NCI-H748 (cell line): Measurements from ENCODE around the gene MSLN.

Experiments used
- DNase-seq: peaks from one replicate; lab custom pipeline; 2025; ENCODE audit not compliant: unreplicated experiment; lab: John Stamatoyannopoulos, UW

MSLN gene

DNA sequence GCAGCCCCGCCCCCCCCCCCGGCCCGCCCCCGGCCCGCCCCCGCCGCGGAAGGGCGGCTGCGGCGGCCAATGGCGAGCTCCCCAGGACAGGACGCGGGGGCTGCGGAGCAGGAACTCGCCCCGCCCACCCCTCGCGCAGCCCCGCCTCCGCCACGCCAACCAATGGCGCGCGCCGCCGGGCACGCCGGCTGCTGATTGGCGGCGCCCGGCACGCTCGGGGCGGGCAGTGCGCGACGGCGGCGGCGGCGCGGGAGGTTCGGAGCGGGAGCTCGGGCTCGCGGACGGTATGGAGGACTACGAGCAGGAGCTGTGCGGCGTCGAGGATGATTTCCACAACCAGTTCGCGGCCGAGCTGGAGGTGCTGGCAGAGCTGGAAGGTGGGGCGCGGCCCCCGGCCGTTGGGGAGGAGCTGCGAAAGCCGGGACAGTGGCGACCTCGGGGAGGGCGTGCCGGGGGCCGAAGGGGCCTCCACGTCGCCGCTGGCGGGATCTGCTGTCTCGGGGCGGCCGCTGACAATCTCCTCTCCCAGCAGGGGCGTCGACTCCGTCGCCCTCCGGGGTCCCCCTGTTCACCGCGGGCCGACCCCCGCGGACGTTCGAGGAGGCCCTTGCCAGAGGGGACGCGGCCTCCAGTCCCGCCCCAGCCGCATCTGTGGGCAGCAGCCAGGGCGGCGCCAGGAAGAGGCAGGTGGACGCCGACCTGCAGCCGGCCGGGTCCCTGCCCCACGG is 28.0 kb downstream of the MSLN start, which contains the start of gene CHTF18:
Gene CHTF18 (plus strand): TSS at position 222 of the 728 bp plus-strand sequence. CDS start 65 bp downstream, at position 287.
- peak; percentile 85 for DNase-seq

DNA sequence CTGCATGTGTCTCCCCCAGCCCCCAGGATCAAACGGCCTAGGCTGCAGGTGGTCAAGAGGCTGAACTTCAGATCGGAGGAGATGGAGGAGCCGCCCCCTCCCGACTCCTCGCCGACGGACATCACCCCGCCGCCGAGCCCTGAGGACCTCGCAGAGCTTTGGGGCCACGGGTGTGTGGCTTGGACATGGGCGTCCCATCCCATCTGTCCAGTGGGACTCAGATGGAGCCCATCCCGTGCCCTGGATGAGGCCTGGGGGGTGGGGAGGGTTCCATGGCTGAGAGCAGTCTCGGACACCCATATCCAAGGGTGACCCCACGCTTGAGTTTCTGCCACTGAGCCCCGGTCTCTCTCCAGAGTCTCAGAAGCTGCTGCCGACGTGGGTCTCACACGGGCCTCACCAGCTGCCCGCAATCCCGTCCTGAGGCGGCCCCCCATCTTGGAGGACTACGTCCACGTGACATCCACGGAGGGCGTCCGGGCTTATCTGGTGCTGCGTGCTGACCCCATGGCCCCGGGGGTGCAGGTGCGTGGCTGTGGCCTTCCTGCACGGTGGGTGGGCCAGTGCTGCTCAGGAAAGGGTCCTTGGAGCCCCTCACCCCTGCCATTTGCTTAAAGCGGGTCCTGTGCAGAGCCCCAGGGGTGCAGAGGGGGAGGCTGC is 28.8 kb downstream of the MSLN start:
- DNase-seq: no peak

DNA sequence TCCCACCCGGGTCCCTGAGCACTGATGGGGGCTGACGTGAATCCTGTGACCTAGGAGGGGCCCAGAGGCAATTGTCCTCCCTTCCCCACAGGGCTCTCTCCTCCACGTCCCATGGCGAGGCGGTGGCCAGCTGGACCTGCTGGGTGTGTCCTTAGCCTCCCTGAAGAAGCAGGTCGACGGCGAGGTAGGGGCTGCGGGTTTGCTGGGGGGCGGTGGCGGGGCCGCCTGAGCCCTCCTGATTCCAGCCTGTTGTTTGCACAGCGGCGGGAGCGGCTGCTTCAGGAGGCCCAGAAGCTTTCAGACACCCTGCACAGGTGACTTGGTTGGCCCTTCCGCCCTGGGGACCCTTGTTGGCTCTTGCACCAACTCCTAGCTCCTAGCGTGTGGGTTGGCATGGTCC is 29.6 kb downstream of the MSLN start:
- DNase-seq: no peak

DNA sequence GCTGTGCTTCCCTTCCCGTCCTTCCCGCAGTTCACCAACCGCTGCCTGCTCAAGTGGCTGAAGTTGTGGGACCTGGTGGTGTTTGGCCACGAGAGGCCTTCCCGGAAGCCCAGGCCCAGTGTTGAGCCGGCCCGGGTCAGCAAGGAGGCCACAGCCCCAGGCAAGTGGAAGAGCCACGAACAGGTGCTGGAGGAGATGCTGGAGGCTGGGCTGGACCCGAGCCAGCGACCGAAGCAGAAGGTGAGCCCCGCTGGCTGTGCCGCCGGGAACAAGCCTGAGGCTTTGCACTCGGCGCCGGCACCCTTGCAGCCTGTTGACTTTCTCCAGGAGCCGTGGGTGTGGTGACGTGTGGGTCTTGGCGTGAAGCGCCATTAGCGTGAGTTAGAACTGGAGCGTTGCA is 30.6 kb downstream of the MSLN start:
- DNase-seq: no peak

DNA sequence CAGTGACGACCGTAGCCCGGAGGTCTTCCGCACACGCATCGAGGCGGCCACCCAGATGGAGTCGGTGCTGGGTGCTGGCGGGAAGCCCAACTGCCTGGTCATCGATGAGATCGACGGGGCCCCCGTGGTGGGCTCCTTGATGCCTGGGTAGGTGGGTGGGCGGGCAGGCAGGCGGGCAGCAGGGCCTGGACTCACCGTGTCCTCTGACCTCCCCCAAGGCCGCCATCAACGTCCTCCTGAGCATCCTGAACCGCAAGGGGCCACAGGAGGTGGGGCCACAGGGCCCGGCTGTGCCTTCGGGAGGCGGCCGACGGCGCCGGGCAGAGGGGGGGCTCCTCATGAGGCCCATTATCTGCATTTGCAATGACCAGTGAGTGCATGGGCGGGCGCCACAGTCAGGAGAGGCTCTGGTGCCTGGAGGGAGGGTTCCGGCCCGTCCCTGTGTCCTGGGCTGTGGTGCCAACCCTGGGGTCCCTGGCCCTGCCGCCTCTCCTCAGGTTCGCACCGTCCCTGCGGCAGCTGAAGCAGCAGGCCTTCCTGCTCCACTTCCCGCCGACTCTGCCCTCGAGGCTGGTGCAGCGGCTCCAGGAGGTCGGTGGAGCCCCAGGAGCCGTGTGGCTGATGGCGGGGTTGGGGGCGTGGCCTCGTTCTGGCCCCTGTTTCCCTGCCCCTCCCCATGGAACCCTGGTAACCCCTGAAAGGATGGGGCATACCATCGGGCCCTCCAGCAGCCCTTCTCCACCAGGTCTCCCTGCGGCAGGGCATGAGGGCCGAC is 31.9 kb downstream of the MSLN start:
- no peak for DNase-seq

DNA sequence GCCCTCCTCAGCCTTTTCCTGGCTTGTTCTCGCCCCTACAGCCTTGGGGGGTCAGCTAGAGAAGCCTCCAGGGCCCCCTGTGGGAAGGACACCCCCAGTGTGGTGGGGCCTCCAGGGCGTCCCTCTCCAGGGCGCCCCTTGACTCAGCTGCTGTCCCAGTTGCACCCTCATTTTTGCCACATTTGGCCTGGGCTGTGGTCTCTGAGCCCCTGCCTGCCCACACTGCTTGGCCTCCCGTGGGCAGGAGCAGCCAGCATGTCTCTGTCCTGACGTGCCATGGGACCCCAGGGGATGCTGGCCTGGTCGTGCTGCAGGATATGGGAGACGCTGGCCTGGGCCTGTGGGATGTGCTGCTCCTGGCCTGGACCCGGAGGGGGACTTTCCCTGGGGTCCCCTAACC is 32.9 kb downstream of the MSLN start:
- DNase-seq: no peak

DNA sequence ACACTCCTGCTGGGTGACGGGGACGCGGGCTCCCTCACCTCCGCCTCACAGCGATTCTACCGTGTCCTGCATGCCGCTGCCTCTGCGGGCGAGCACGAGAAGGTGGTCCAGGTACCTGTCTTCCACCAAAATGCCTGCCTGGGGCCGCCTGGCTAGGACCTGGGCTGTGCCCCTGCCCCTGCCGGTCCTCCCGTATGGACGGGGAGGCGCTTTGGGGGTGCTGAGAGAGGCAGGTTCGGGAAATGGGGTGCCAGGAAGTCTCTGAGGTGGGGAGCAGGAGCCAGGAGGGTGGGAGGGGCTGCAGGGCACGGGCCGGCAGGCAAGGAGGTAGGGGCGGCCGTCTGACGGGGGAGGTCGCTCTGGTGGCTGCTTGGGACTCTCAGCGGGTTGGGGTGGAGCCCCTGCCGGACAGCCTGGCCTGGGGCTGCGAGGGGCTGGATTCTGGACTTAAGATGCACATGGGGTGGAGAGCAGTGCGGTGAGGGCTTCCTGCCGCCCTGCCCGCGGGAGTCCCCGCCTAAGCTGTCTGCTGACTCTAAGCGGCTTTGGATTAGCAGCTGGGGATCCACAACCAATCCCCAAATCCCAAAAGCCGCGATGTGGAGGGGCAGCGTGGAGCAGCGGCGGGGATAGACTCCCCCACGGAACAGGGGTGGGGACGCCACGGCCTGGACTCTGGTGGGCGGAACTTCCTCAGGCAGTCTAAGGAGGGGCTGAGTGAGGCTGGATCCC is 33.7 kb downstream of the MSLN start:
- no peak for DNase-seq

DNA sequence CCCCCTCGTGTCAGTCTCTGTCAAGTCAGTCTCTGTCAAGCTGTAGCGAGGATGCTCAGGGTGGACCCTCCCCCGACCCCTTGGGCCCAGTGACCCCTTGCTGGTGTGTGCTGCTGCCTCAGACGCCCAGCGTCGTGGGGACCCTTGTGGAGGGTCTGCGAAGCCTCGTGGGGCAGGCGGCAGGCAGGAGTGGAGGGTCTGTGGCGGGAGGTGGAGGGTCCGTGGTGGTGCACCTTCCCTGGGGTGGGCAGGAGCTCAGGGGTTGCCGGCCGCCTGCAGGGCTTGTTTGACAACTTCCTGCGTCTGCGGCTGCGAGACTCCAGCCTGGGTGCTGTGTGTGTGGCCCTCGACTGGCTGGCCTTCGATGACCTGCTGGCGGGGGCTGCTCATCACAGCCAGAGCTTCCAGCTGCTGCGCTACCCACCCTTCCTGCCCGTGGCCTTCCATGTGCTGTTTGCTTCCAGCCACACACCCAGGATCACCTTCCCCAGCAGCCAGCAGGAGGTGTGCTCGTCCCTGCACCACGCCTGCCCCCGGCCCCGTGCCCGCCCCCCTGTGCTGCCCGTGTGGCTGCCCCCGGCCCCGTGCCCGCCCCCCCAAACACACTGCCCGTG is 34.4 kb downstream of the MSLN start:
- DNase-seq: no peak

DNA sequence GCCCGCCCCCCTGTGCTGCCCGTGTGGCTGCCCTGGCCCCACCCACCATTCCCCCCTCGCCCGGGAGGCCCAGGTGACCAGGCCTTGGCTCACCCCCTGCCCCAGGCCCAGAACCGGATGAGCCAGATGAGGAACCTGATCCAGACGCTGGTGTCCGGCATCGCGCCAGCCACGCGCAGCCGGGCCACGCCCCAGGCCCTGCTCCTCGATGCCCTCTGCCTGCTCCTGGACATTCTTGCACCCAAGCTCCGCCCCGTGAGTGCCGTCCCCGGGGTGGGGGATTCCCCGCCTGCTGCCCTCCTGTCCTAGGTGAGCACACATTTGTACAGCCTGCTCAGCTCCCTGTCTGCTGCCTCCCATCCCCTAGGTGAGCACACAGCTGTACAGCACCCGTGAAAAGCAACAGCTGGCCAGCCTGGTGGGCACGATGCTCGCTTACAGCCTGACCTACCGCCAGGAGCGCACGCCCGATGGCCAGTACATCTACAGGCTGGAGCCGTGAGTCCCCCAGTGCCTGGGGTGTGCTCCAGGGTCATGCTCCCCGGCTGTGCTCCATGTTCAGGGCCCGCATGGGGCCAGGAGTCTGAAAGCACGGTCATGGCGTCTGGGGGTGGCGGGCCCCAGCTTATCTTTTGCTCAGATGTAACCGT is 35.2 kb downstream of the MSLN start:
- DNase-seq: no peak

DNA sequence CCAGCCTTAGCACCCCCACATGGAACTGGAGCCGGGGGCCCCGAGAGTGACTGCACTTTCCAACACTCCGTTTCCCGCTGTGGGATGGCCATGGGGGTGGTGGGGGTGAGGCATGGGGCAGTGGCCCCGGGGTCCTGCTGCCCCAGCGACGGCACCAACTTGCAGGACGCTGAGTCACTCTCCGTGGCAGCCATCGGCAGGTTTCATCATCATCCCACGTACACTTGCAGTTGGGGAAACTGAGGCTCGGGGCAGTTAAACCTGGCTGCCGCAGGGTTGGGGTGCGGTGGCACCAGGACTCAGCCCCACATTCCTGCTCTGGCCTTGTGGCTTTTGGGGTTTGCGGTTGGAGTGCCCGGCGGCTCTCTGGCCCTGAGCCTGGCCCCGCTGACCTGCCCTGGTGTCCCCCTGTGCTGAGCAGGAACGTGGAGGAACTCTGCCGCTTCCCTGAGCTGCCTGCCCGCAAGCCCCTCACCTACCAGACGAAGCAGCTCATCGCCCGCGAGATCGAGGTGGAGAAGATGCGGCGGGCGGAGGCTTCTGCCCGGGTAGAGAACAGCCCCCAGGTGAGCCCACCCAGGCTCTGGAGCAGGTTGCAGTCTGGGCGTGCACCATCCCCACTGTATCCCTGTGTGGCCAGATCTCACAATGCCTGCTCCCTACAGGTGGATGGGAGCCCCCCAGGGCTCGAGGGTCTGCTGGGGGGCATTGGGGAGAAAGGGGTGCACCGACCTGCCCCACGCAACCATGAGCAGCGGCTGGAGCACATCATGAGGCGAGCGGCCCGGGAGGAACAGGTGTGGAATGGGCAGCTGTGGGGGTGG is 36.0 kb downstream of the MSLN start:
- no peak for DNase-seq

DNA sequence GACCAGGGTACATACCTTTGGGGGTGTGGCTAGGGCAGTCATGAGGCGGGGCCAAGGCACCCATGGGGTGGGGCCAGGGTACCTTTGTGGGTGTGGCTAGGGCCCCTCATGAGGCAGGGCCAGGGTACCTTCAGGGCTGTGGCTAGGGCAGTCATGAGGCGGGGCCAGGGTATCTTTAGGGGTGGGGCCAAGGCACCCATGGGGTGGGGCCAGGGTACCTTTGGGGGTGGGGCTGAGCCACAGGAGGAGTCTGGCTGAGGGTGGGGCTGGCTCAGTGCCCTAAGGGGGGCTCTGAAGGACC is 36.5 kb downstream of the MSLN start:
- no peak for DNase-seq

DNA sequence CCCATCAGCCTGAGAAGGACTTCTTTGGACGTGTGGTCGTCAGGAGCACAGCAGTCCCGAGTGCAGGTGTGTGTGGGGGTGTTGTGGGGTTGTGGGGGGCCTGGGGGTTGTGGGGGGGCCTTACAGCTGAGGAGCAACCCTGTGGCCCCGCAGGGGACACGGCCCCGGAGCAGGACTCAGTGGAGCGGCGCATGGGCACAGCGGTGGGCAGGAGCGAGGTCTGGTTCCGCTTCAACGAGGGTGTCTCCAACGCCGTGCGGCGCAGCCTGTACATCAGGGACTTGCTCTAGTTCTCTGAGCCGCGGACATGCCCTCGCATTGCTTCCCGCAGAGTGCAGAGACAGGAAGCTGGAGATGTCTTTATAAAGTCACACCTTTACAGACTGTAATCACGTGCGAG is 37.2 kb downstream of the MSLN start:
- no peak for DNase-seq

DNA sequence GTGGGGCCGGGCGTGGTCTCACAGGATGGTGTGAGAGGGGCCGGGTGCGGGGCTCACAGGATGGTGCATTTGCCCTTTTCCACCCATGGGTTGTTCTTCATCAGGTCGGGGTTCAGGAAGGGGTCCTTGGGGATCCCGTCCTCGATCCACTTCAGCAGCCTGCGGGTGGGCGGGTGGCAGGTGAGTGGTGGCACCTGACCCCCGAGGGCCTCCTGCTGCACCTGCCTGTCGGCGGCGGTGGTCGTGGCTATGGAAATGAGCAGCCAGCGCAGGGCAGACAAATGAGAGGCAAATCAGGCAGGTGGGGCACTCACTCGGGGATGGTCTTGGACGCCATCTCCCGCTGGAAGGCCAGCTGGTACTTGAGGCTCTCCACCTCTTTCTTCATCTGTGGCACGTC is 38.1 kb downstream of the MSLN start:
- no peak for DNase-seq

DNA sequence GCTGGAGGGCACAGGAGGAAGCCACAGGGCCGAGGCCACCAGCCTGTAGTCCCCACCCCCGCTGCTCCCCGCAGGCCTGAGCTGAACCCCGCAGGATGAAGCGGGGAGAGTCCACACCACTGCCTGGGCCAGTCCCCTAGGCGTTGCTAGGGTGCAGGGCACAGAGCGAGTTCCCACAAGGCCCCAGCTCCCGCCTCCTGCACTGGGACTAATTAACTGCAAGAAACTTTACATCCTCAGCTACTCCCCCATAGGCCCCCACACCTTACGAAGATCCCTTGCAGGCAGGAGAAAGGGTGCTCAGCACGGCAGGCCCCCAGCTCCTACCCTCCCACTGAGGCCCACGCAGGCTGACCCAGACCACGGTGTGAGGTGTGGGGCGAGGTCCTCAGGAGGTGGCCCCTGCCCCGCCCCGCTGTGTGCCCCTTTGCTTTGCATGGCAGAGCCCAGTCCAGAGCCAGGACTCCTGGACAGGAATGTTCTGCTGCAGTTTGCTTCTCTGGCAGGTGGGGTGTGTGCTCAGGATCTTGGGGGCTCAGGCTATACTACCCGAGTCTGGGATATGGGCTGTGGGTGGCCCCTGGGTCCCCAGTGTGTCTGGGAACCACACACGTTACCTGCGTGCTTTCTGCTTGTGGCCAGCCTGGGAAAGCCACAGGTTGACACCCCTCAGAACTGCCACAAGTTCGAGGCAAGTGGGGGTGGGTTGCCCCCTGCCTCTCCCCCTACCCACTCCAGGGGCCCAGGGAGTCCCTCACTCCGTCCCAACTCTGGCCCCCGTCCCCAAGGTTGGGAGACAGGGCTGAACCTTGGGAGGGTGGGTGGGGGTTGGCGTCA is 38.8 kb downstream of the MSLN start:
- no peak for DNase-seq

DNA sequence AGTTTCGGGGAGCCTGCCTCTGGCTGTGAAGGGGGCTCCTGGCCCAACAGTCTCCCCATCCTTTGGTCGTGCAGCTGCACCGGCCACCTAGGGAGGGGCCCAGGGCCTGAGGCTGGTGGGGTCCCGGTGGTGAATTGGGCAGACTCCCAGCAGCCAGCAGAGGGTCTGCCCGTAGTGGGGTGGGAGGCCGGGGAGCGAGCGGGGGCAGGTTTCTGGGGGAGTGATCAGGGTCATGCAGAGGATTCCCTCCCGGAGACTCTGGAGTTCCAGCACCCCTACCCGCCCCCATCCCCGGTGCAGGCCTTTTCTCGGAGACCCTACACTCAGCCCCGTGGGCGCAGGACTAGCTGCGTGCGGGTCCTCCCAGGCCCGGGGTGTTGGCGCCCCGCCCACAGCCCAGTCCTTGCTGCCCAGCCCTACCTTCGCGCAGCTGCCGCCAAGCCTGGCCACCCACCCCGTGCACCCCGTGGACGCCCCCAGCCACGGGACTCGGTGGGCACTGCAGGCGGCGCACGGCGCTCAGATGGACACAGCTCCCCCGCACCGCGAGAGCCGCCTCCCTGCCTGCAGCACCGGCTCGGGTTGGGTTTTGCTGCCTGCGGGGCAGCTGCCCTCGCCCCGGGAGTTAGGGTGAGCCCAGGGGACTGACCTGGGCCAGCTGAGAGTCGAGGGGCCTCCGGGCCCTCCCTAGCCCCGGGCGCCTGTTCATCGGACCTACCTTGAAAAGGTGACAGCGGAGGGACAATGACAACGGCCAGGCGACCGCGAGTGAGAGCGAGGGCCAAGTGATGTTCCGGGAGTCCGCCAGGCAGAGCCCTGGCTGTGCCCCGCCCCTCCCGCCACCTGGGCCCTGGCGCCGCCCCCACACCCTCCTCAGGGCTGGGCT is 39.7 kb downstream of the MSLN start, which contains the start of gene GNG13:
Gene GNG13 (minus strand): TSS at position 787 of the 886 bp plus-strand sequence. CDS start 1,657 bp downstream, outside the sequence.
- DNase-seq: peak; percentile 7

DNA sequence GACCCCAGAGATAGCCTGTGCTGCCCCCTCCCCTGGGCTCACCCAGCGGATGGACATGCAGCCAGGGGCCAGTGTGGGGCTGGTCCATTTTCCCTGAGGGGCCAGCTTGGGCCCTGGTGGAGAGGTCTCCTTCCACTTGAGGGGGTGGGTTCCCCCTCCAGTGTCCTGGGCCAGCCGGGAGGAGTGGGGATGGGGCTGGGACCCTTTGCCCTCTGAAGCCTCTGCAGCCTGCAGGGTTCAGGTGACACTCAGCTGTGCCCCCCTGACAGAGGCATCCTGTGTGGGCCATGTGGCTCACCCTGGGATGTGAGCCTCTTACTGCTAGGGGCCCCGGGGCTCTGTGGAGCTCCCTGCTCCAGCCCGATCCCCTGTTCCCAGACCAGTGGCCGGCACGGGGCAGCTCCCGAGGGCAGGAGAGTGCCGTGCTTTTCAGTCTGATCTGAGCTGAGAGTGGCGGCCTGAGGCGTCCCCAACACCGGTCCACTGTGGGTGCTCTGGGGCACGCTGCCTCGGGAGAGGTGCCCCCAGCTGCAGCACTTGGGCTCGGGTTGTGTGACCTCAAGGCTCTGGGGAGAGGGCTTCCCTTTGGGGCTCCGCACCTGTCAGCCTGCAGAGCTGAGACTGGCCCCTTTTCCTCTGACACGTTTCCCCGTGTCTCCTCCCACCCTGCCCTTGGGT is 40.4 kb downstream of the MSLN start:
- DNase-seq: no peak
